Measurements from ENCODE around the gene CALCB. TPM values are rescaled to one million over a fixed set of nuclear protein-coding genes. Genes with fewer than 3 reads are reported as not detected.

The CALCB gene
- total and polyA plus RNA-seq, 2 donors (not counting 3 experiments of a cell fraction or from before 2014, with no cell fraction given) = not detected

- dilution Hi-C loops (cut with MboI; ENCODE audit: extremely low pct_ligation_motif_present, low sequenced_read_pairs) (no loop called here), intact Hi-C loops (cut with micrococcal nuclease) (no loop called here)
- CTCF ChIA-PET = interaction anchor here (5.1 kb wide), 1 partner anchor 13 kb away, joined by 41 read pairs; no protein-coding TSS in a partner anchor
- Histone ChIP-seq H3K9me3 (replicated peaks; ENCODE audit: control insufficient read depth, insufficient read depth, low read length) (no peaks in the 10 kb centered on the region), H4K20me1 (replicated peaks; ENCODE audit: control insufficient read depth, extremely low read depth, insufficient read depth, low read length) (no peaks in the 10 kb centered on the region), H3K4me3 (replicated peaks in 1 of 3; ENCODE audit: insufficient read depth in 1 of 3, low read depth in 1 of 3, low read length in 3 of 3) (no peak within 1 kb of the TSS), H3K27me3 (ENCODE audit: control insufficient read depth in 2 of 2, insufficient read depth in 2 of 2, low read length in 2 of 2) (no peaks in the 10 kb centered on the region), H3K9me1 (replicated peaks; ENCODE audit: control insufficient read depth, extremely low read depth, insufficient read depth, low read length) (no peaks in the 10 kb centered on the region), H3K36me3 (ENCODE audit: control insufficient read depth in 2 of 2, extremely low read depth in 1 of 2, insufficient read depth in 2 of 2, low read length in 2 of 2) (no peaks in the 10 kb centered on the region), H3K27ac (ENCODE audit: insufficient read depth, low read depth, low read length) (no peak within 1 kb of the TSS), H3K4me1 (ENCODE audit: control insufficient read depth, extremely low read depth, insufficient read depth, low read length) (no peaks in the 10 kb centered on the region), H3K9ac (replicated peaks; ENCODE audit: extremely low read depth, insufficient read depth, low read length) (no peak within 1 kb of the TSS), H3K4me2 (ENCODE audit: insufficient read depth, low read length) (no peak within 1 kb of the TSS), H2AFZ (ENCODE audit: low read depth, low read length) (no peak within 1 kb of the TSS), H3K79me2 (ENCODE audit: control insufficient read depth, insufficient read depth, low read length) (no peaks in the 10 kb centered on the region)
- FAIRE-seq (no peak), DNase-seq (ENCODE audit: low read depth, low spot score) (no peak)
- TF ChIP-seq GATA2 (IDR thresholded peaks at IDR 0.05; ENCODE audit: insufficient read depth, insufficient read length, low read depth, low read length) (no peak), POLR2A (IDR thresholded peaks at IDR 0.05; ENCODE audit: low read depth, low read length) (no peak), JUN (IDR thresholded peaks at IDR 0.05; ENCODE audit: borderline replicate concordance, insufficient read depth, insufficient read length, low read depth) (no peak), MYC (IDR thresholded peaks at IDR 0.05; ENCODE audit: low read depth, low read length) (no peak), CTCF (IDR thresholded peaks at IDR 0.05; ENCODE audit: extremely low read depth in 1 of 2, insufficient read depth in 1 of 2, low read depth in 1 of 2, low read length in 2 of 2) (no peak), EZH2 (IDR thresholded peaks at IDR 0.05; ENCODE audit: borderline replicate concordance, low read depth, low read length, severe bottlenecking) (no peak), POLR2AphosphoS5 (IDR thresholded peaks at IDR 0.05; ENCODE audit: insufficient read depth, low read depth, low read length) (no peak), FOS (IDR thresholded peaks at IDR 0.05; ENCODE audit: borderline replicate concordance, insufficient read depth, low read length) (no peak)
- TF ChIP-seq, protein P1, sequence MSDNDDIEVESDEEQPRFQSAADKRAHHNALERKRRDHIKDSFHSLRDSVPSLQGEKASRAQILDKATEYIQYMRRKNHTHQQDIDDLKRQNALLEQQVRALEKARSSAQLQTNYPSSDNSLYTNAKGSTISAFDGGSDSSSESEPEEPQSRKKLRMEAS (IDR thresholded peaks at IDR 0.05; ENCODE audit: insufficient read depth, insufficient read length) = no peak
- POLR2A ChIA-PET = no interaction called here
- no TSS peak for BruUV-seq (replicated peaks)
Measured at GRCh38 chr11:15114501-15115475, 41.4 kb downstream of the CALCB start, which contains the start of gene INSC. Gene INSC (plus strand): TSS chr11:15114923. CDS start chr11:15149175, 34,252 bp downstream.

Data from endothelial cell of umbilical vein (primary cell).